Measurements from ENCODE around the gene ANKRD12.

ANKRD12 gene

DNA sequence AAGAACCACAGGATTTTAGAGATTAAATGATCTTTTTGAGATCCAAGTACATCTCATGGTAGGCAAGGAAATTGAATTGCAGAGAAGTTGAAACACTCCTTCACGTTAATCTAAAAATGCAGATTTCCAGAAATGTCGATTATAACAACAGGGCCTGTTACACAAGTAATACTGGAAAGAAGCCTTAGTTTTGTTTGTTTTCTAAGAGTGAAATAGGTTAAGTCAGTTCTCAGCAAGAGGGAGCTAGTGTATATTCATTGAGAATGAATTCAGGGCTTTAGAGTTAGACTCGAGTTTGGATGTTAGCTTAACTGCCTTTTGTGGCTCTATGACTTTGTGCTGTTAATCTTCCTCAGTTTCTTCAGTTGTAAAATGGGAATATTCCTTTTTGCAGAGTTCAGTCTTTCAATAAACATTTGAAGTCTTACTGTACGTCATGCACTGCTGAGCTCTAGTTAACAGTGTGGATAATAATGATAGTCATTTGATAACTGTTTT lies 33.2 kb upstream of the ANKRD12 start:
- TF ChIP-seq, protein P1, sequence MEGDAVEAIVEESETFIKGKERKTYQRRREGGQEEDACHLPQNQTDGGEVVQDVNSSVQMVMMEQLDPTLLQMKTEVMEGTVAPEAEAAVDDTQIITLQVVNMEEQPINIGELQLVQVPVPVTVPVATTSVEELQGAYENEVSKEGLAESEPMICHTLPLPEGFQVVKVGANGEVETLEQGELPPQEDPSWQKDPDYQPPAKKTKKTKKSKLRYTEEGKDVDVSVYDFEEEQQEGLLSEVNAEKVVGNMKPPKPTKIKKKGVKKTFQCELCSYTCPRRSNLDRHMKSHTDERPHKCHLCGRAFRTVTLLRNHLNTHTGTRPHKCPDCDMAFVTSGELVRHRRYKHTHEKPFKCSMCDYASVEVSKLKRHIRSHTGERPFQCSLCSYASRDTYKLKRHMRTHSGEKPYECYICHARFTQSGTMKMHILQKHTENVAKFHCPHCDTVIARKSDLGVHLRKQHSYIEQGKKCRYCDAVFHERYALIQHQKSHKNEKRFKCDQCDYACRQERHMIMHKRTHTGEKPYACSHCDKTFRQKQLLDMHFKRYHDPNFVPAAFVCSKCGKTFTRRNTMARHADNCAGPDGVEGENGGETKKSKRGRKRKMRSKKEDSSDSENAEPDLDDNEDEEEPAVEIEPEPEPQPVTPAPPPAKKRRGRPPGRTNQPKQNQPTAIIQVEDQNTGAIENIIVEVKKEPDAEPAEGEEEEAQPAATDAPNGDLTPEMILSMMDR (IDR thresholded peaks at IDR 0.05) = 0 out of 2 replicates have a peak, but pooled peaks have one; percentile 35

DNA sequence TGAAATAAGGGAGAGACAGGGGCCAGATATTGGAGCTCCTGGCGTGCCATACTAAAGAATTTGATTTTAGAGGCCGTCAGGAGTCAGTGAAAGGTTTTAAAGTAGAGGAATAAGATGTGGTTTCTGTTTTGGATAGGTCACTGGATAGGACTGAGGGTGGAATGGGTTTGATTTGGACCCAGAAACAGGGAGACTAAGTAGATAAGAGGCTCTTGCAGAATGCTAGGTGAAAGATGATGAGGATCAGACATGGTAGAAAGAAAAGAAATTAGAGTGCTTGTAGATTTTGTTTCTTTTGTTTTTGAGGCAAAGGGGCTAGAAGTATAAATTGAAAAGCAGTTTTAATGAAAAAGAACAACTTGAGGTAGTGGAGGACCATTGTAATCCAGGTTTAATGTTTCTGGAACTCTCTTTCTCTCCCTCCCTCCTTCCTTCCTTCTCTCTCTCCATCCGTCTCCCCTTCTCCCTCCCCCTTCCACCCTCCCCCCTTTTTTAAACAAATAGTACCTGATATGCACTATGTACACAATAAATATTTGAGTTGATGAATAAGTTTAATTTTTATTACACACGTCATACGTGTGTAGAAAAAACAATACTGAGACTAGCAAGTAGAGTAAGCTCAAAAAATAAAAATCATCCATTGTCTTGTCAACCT lies 32.2 kb upstream of the ANKRD12 start:
- TF ChIP-seq, protein P1 (IDR thresholded peaks at IDR 0.05) = no peak

DNA sequence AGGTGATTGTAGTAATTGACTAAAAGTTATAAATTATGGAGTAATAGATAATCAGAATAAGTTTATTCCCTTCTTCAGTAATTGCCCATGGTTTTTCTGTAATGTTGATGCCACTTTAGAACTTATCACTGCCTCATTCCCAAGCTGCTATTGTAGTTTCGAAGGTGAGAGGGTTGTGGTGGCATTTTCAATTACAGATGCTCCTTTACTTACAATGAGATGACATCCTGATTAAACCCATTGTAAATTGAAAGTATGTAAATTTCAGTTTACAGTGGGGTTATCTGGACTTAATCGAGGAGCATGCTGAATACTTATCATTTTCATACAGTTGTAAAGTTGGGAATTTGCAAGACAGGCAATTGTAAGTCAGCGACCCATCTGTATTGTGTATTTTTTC lies 31.2 kb upstream of the ANKRD12 start:
- TF ChIP-seq, protein P1 (IDR thresholded peaks at IDR 0.05) = no peak

DNA sequence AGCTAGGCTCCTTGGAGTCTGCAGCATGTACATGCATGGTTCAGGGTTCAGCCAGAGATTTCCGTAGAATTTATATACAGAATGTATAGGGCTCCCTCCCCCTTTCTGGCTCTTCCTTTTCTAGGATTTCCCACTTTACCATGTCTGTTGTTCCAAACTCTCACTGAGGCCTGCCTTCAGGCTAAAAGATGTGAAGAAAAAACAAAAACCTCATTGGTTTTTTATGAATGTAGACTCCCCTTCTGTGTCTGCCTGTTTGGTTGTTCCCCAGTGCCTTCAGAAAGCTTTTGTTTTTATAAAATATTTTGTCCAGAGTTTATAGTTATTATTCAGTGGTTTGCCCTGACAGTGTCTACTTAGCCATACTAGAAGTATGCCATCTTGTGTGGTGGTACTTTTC lies 30.5 kb upstream of the ANKRD12 start:
- TF ChIP-seq, protein P1 (IDR thresholded peaks at IDR 0.05) = no peak

DNA sequence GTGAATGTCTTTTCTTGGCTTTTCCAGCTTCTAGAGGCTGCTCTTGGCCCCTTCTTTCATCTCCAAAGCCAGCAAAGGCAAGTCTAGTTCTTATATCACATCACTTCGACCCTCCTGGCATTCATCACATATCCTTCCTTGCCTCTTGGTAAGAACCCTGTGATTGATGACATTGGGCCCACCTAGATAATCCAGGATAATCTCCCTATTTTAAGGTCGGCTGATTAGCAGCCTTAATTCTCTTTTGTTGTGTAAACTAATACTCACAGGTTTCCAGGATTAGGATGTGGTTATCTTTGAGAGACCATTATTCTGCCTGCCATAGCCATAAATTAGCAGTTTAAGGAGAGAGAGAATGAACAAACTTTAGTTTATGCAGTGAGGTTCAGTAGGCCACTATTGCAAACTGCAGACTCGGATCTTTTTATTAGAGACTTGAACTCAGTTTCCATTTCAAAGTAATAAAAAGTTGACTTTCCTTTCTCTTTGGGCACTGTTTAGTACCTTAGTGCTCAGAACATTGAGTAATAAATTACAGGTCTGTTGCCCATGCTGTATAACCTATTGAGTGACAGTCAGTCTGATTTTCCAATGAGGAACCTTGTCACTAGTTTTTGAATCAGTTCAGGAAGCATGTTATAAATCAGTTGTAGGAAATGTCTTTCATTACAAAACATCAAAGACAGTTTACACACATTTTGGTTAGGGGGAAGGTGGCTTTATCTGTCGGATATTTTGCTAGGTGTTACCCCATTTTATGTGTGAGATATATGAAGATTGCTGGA lies 29.6 kb upstream of the ANKRD12 start:
- TF ChIP-seq, protein P1 (IDR thresholded peaks at IDR 0.05) = no peak

DNA sequence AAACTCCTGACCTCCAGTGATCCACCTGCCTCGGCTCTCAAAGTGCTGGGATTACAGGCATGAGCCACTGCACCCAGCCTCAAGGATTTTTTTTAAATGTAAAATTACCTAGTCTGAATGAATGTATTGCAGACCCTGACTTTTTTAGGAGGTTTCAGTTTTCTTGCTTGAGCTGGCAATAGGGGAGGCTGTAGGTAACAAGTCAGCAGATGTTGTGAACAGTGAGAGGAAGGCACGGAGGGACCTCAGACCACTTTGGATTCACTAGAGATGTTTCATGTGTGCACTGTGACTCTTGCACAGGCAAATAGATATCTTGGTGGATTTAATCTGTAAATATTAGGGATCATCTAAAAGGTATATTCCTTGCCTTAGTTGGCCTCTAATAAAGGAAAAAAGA lies 27.7 kb upstream of the ANKRD12 start:
- TF ChIP-seq, protein P1 (IDR thresholded peaks at IDR 0.05) = no peak

DNA sequence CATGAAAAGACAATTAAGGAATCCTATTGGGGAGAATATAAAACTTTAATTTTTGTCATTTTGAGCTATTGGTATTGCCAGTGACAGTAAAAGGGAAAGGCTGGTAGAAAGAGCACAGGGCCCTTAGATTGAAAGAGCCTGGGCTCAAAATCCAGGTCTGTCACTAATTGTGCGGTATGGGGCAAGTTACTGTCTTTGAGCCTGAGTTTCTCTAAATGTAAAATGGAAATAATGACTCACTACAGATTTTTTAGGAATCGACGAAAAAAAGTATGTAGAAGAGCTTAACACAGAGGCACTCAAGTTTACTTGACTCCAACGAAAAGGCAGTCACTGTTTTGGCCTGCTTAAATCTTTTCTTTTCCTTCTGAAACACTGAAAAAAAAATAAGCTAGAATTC lies 27.1 kb upstream of the ANKRD12 start:
- TF ChIP-seq, protein P1 (IDR thresholded peaks at IDR 0.05) = no peak

All from LNCAP (cell line).